Inflammatory macrophage (primary cell): ENCODE data around the gene CMTM2.

Source experiments
- DNase-seq, 2 donors: peaks; one replicate each; pipeline ENCODE4 v3.0.0-alpha.2; 2020 to 2022
- total RNA-seq, 18 experiments: gene quantifications; one replicate each; lab custom pipeline; 2026; ENCODE audit warnings: mixed read lengths in 6 of 18, inconsistent platforms in 2 of 18; lab: John Stamatoyannopoulos, UW

CMTM2 gene
- total RNA-seq, result 0 to 0.36 (median 0.09) reads per million in 18 experiments

- no peak for DNase-seq
These were observed at the start of gene CMTM2 for GRCh38 chr16:66578651-66579531. TSS of gene CMTM2 (plus strand) at chr16:66579463. CDS start at chr16:66579608, 145 bp downstream.

GRCh38 chr16:66529475-66529874 lies 49.8 kb upstream of the CMTM2 start:
- DNase-seq, result no peak

GRCh38 chr16:66534376-66534799 lies 44.9 kb upstream of the CMTM2 start:
- DNase-seq, result no peak

GRCh38 chr16:66536525-66536924 lies 42.7 kb upstream of the CMTM2 start:
- DNase-seq, result no peak

- no peak for DNase-seq
These were observed 42.0 kb upstream of the CMTM2 start for GRCh38 chr16:66537236-66537635.

- no peak for DNase-seq
These were observed 40.4 kb upstream of the CMTM2 start for GRCh38 chr16:66538910-66539309.

- DNase-seq, result no peak
These were observed 39.4 kb upstream of the CMTM2 start for GRCh38 chr16:66539623-66540469.

- no peak for DNase-seq
These were observed 37.6 kb upstream of the CMTM2 start for GRCh38 chr16:66541388-66542355.

- no peak for DNase-seq
These were observed 36.9 kb upstream of the CMTM2 start for GRCh38 chr16:66542396-66542795.

GRCh38 chr16:66543541-66543940 lies 35.7 kb upstream of the CMTM2 start:
- DNase-seq, result no peak

- peak in 1 of 2 donors; percentile 54 for DNase-seq
These were observed 35.1 kb upstream of the CMTM2 start for GRCh38 chr16:66544016-66544757.

GRCh38 chr16:66547101-66547989 lies 31.9 kb upstream of the CMTM2 start:
- DNase-seq, result no peak

GRCh38 chr16:66548068-66548467 lies 31.2 kb upstream of the CMTM2 start:
- no peak for DNase-seq

- DNase-seq, result no peak
These were observed 30.4 kb upstream of the CMTM2 start for GRCh38 chr16:66548868-66549267.

- peak; percentile 65 to 83 for DNase-seq
These were observed 29.8 kb upstream of the CMTM2 start, which contains the start of gene TK2 for GRCh38 chr16:66549284-66550131. TSS of gene TK2 (minus strand) at chr16:66550122. CDS start at chr16:66550061, 61 bp downstream.

GRCh38 chr16:66551348-66551759 lies 27.9 kb upstream of the CMTM2 start:
- peak; percentile 68 to 77 for DNase-seq

GRCh38 chr16:66551788-66552285 lies 27.4 kb upstream of the CMTM2 start:
- DNase-seq, result no peak

GRCh38 chr16:66552286-66553177 lies 26.7 kb upstream of the CMTM2 start, which contains the start of gene CKLF:
TSS of gene CKLF (plus strand) at chr16:66552576. CDS start at chr16:66552716, 140 bp downstream.
- peak; percentile 95 for DNase-seq
